ENCODE measurements around the gene TRIP6. TPM values are rescaled to one million over a fixed set of nuclear protein-coding genes. Genes with fewer than 3 reads are reported as not detected.

Gene TRIP6
- total and polyA plus RNA-seq, 2 of the 8 experiments (the other 6 are each of a cell fraction or from before 2014, with no cell fraction given): 88.4 to 103 TPM

GRCh38 chr7:100875356-100875751, 8.2 kb downstream of the TRIP6 start:
- Histone ChIP-seq H3K23ac (ENCODE audit: insufficient read length) (no peak overlapping the region), H3K9ac (replicated peaks in 1 of 4; ENCODE audit: extremely low read depth in 1 of 4, low read depth in 3 of 4, low read length in 3 of 4) (peak overlapping the region; percentile 77 to 95 (median 86)), H3K79me1 (ENCODE audit: low read depth, low read length) (peaks cover 8% of the 10 kb centered on the region), H2BK20ac (ENCODE audit: low read length) (no peak overlapping the region), H3K79me2 (ENCODE audit: control insufficient read depth in 1 of 2, insufficient read depth in 2 of 2, low read length in 2 of 2) (peaks cover 31 to 52% of the 10 kb centered on the region in 2 experiments), H2BK5ac (ENCODE audit: low read depth, low read length) (peak overlapping the region; percentile 95), H2BK12ac (ENCODE audit: low read depth, low read length) (no peak overlapping the region), H2BK120ac (replicated peaks; ENCODE audit: low read depth, low read length) (no peak overlapping the region), H3K4me2 (ENCODE audit: insufficient read depth in 1 of 2, low read depth in 2 of 2, low read length in 2 of 2) (peak overlapping the region; percentile 67 to 82), H3K4ac (replicated peaks; ENCODE audit: insufficient read length, low read depth, low read length) (peak overlapping the region; percentile 89), H4K20me1 (replicated peaks in 1 of 2; ENCODE audit: control insufficient read depth in 1 of 2, insufficient read depth in 2 of 2, low read length in 2 of 2) (peaks cover 12 to 13% of the 10 kb centered on the region in 2 experiments), H3K27me3 (replicated peaks in 1 of 4; ENCODE audit: control insufficient read depth in 3 of 4, extremely low read depth in 1 of 4, insufficient read depth in 3 of 4, low read length in 3 of 4) (no peaks in the 10 kb centered on the region), H4K5ac (ENCODE audit: insufficient read length, low read depth, low read length) (peak overlapping the region; percentile 96), H3K18ac (ENCODE audit: extremely low read depth, low read length) (peak overlapping the region; percentile 93; the same call in 1 of the 2 replicates), H3K23me2 (ENCODE audit: low read depth, low read length) (peaks cover 8% of the 10 kb centered on the region), H2AFZ (ENCODE audit: low read length) (no peak overlapping the region), H3K9me3 (ENCODE audit: insufficient read depth in 2 of 2, low read depth in 1 of 2, low read length in 1 of 2) (no peaks in the 10 kb centered on the region), H3K4me1 (replicated peaks in 1 of 4; ENCODE audit: control insufficient read depth in 3 of 4, insufficient read depth in 4 of 4, low read length in 3 of 4) (peaks cover 0 to 9% (median 1%) of the 10 kb centered on the region in 4 experiments; a peak in 3 of 7 replicates), H2BK15ac (ENCODE audit: low read length) (no peak overlapping the region; the same call in 1 of the 2 replicates), H4K91ac (replicated peaks; ENCODE audit: insufficient read length, low read length) (peak overlapping the region; percentile 52), H3K4me3 (ENCODE audit: extremely low read depth in 1 of 4, insufficient read depth in 2 of 4, low read depth in 3 of 4, low read length in 4 of 4) (peak overlapping the region; percentile 81 to 93 (median 91)), H3K14ac (ENCODE audit: insufficient read length) (no peak overlapping the region), H3K36me3 (ENCODE audit: control insufficient read depth in 2 of 4, insufficient read depth in 4 of 4, low read length in 3 of 4) (peaks cover 22 to 57% (median 33%) of the 10 kb centered on the region in 4 experiments), H3K27ac (ENCODE audit: low read depth, low read length) (peak overlapping the region; percentile 93), H3K56ac (replicated peaks; ENCODE audit: insufficient read length, low read depth, low read length) (peak overlapping the region; percentile 19), H2AK5ac (ENCODE audit: low read depth, low read length) (no peak overlapping the region), H4K8ac (ENCODE audit: extremely low read depth, insufficient read depth, low read length) (peak overlapping the region; percentile 96)
- ChIA-PET POLR2A (ENCODE audit: partially characterized antibody) (interaction anchor here (0.7 to 15.1 kb wide), 48 partner anchors 8 to 263 kb away, joined by 3 to 313 read pairs (median 4); partner anchors contain the start of genes EPHB4, MOSPD3, MUC17 and POP7), CTCF (ENCODE audit: partially characterized antibody) (interaction anchor here (0.6 to 2.7 kb wide), 6 partner anchors 10 to 239 kb away, joined by 3 to 8 read pairs (median 3); partner anchors contain the start of gene SLC12A9)
- DNase-seq (ENCODE audit: low read depth in 1 of 2, low spot score in 2 of 2) (no peak), FAIRE-seq (no peak)
- WGBS, 2 experiments (ENCODE audit: extremely low coverage in 1 of 2, insufficient coverage in 1 of 2, insufficient read length in 1 of 2, insufficient replicate concordance in 2 of 2, low coverage in 1 of 2, low lambda C conversion rate in 2 of 2, missing lambda C conversion rate in 1 of 2): 1% methylated on average over 15 of the region's 39 CpGs; no CpG with 5 or more reads in 1 of the 2 experiments
- TF ChIP-seq CHD2 (IDR thresholded peaks at IDR 0.05; ENCODE audit: low read length) (0 out of 2 replicates have a peak, but pooled peaks have one; percentile 49), FOSL1 (IDR thresholded peaks at IDR 0.05; ENCODE audit: insufficient read depth, low read depth, low read length) (no peak), SAP30 (IDR thresholded peaks at IDR 0.05; ENCODE audit: insufficient read depth, insufficient replicate concordance, low read length) (peak; percentile 67)
